ENCODE data around the gene TSNAXIP1. TPM values are rescaled to one million over a fixed set of nuclear protein-coding genes. Genes with fewer than 3 reads are reported as not detected.
A peak's percentile ranks its signal among the peaks of the same experiment; 100 is the strongest.

TSNAXIP1 gene
- polyA plus RNA-seq, 1 donor (not counting 4 experiments of a cell fraction or from before 2014, with no cell fraction given): 0.54 TPM

DNA sequence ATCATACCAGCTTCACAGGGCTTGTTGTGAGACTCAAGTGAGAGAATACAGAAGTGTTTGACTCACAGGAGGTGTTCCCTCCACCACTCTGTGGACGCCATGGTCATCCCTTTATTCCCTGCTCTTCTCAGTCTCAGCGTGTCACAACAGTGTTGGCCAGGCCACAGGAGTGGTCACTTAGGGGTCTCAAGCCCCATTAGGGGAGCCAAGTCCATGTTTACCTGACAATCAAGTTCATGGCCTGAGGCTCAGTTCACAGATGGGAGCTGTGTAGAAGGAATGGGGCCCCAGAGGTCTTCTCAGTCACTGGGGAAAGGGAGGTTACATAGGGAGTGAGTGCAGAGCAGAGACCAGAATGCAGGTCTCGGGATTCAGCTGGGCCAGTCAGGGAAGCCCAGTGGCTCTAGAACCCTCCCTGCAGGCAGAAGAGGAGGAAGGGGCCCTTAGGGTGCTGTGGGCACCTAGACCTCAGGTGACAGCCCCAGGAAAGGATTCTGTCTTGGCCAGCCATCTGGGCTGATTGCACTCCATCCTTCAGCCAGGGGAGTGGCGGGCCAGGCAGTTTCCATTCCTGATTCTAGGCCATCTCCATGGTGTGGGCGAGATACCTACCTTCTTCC lies 50.3 kb downstream of the TSNAXIP1 start:
- Histone ChIP-seq H4K20me1 (ENCODE audit: control insufficient read depth, extremely low read depth, insufficient read depth, low read length) (peaks cover 35% of the 10 kb centered on the region), H3K36me3 (ENCODE audit: control insufficient read depth in 2 of 2, extremely low read depth in 1 of 2, insufficient read depth in 2 of 2, low read length in 2 of 2) (peaks cover 5 to 33% of the 10 kb centered on the region in 2 experiments), H3K9me3 (ENCODE audit: control insufficient read depth, low read depth, low read length) (no peaks in the 10 kb centered on the region), H3K27me3 (ENCODE audit: control insufficient read depth, extremely low read depth, insufficient read depth, low read length) (no peaks in the 10 kb centered on the region), H3K4me3 (ENCODE audit: control insufficient read depth in 2 of 3, extremely low read depth in 1 of 3, insufficient read depth in 2 of 3, low read depth in 1 of 3, low read length in 3 of 3) (no peak overlapping the region), H3K79me2 (ENCODE audit: control insufficient read depth, insufficient read depth, low read length) (peaks cover 92% of the 10 kb centered on the region), H3K4me2 (ENCODE audit: control insufficient read depth, extremely low read depth, insufficient read depth, low read depth, low read length) (peak overlapping the region; percentile 1), H3K9me1 (ENCODE audit: control insufficient read depth, extremely low read depth, insufficient read depth, low read length) (peaks cover 5% of the 10 kb centered on the region), H3K27ac (ENCODE audit: control insufficient read depth, insufficient read depth, low read length) (peak overlapping the region; percentile 97), H3K4me1 (ENCODE audit: control insufficient read depth, extremely low read depth, insufficient read depth, low read length) (peaks cover 32% of the 10 kb centered on the region), H3K9ac (ENCODE audit: control insufficient read depth, extremely low read depth, insufficient read depth, low read length) (peak overlapping the region; percentile 53), H2AFZ (ENCODE audit: control insufficient read depth, low read length) (no peak overlapping the region)
- dilution Hi-C loops (cut with MboI; ENCODE audit: extremely low pct_ligation_motif_present, low sequenced_read_pairs): no loop called here
- DNase-seq (ENCODE audit: low read depth, low spot score): no peak
- FAIRE-seq: no peak
- TF ChIP-seq EZH2 (IDR thresholded peaks at IDR 0.05; ENCODE audit: low read length): no peak
- TF ChIP-seq, protein P1, sequence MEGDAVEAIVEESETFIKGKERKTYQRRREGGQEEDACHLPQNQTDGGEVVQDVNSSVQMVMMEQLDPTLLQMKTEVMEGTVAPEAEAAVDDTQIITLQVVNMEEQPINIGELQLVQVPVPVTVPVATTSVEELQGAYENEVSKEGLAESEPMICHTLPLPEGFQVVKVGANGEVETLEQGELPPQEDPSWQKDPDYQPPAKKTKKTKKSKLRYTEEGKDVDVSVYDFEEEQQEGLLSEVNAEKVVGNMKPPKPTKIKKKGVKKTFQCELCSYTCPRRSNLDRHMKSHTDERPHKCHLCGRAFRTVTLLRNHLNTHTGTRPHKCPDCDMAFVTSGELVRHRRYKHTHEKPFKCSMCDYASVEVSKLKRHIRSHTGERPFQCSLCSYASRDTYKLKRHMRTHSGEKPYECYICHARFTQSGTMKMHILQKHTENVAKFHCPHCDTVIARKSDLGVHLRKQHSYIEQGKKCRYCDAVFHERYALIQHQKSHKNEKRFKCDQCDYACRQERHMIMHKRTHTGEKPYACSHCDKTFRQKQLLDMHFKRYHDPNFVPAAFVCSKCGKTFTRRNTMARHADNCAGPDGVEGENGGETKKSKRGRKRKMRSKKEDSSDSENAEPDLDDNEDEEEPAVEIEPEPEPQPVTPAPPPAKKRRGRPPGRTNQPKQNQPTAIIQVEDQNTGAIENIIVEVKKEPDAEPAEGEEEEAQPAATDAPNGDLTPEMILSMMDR (optimal IDR thresholded peaks at IDR 0.05 in 1 of 3, IDR thresholded peaks at IDR 0.05 in 1 of 3, conservative IDR thresholded peaks at IDR 0.05 in 1 of 3; ENCODE audit: extremely low read depth in 1 of 3, insufficient read depth in 2 of 3, low read length in 3 of 3): no peak

DNA sequence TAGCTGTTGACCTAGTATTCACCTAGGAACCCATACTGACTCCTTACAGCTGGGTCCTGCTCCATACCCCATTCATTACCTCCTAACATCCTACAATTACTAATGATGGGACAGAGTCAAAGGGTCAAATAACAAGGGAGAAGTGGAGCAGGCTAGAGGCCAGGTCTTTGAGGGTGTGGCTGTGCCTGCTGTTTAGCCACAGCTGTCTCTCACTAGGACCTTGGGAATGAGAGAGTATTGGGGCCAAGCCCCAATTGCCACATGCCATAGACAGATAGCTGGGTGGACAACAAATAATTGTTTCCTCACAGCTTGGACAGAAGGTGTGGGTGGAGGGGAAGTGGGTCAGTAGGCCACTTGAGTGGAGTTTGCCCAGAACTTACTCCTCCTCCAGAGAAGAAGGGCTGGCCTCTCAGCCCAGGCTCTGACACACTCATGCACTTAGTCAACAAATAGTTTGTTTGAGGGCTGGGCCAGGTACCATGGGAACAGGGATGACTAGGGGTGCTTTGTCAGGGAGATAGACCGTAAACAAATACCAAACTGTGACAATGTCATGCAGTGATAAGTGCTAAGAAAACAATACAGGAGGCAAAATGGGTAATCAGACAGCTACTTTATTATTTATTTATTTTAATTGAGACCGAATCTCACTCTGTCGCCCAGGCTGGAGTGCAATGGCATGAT lies 51.0 kb downstream of the TSNAXIP1 start:
- peak; percentile 58 for FAIRE-seq
- H3K27me3 ChIP-seq (ENCODE audit: control insufficient read depth, extremely low read depth, insufficient read depth, low read length): no peaks in the 10 kb centered on the region
- H3K27ac ChIP-seq (ENCODE audit: control insufficient read depth, insufficient read depth, low read length): peak overlapping the region; percentile 97
- peaks cover 33% of the 10 kb centered on the region for H3K4me1 ChIP-seq (ENCODE audit: control insufficient read depth, extremely low read depth, insufficient read depth, low read length)
- H2AFZ ChIP-seq (ENCODE audit: control insufficient read depth, low read length): no peak overlapping the region
- H3K4me3 ChIP-seq (ENCODE audit: control insufficient read depth in 2 of 3, extremely low read depth in 1 of 3, insufficient read depth in 2 of 3, low read depth in 1 of 3, low read length in 3 of 3): no peak overlapping the region
- peaks cover 5 to 38% of the 10 kb centered on the region in 2 experiments for H3K36me3 ChIP-seq (ENCODE audit: control insufficient read depth in 2 of 2, extremely low read depth in 1 of 2, insufficient read depth in 2 of 2, low read length in 2 of 2)
- no peak for TF ChIP-seq EZH2 (IDR thresholded peaks at IDR 0.05; ENCODE audit: low read length)
- TF ChIP-seq, protein P1 (optimal IDR thresholded peaks at IDR 0.05 in 1 of 3, IDR thresholded peaks at IDR 0.05 in 1 of 3, conservative IDR thresholded peaks at IDR 0.05 in 1 of 3; ENCODE audit: extremely low read depth in 1 of 3, insufficient read depth in 2 of 3, low read length in 3 of 3): no peak
- dilution Hi-C loops (cut with MboI; ENCODE audit: extremely low pct_ligation_motif_present, low sequenced_read_pairs): no loop called here
- H3K9ac ChIP-seq (ENCODE audit: control insufficient read depth, extremely low read depth, insufficient read depth, low read length): peak overlapping the region; percentile 75
- H3K9me3 ChIP-seq (ENCODE audit: control insufficient read depth, low read depth, low read length): no peaks in the 10 kb centered on the region
- H3K4me2 ChIP-seq (ENCODE audit: control insufficient read depth, extremely low read depth, insufficient read depth, low read depth, low read length): peak overlapping the region; percentile 1
- peaks cover 40% of the 10 kb centered on the region for H4K20me1 ChIP-seq (ENCODE audit: control insufficient read depth, extremely low read depth, insufficient read depth, low read length)
- no peak for DNase-seq (ENCODE audit: low read depth, low spot score)
- peaks cover 7% of the 10 kb centered on the region for H3K9me1 ChIP-seq (ENCODE audit: control insufficient read depth, extremely low read depth, insufficient read depth, low read length)
- peaks cover 94% of the 10 kb centered on the region for H3K79me2 ChIP-seq (ENCODE audit: control insufficient read depth, insufficient read depth, low read length)
